Neuron (in vitro differentiated cells): ENCODE measurements around the gene SEC14L2.
"Not testable (repeated sequence)": the region's sequence is repeated elsewhere in the genome, so short reads cannot be mapped to it uniquely, and the experiment has no call there.

ENCODE experiments used
- H2AFZ ChIP-seq: one replicate; pipeline ENCODE4 v1.6.1; 2013; ENCODE audit warnings: low read depth, mild to moderate bottlenecking, inconsistent platforms, low read length, moderate library complexity
- H3K27me3 ChIP-seq: one replicate; pipeline ENCODE4 v1.6.1; 2013; ENCODE audit warnings: low read length; ENCODE audit not compliant: insufficient read depth
- H3K36me3 ChIP-seq: one replicate; pipeline ENCODE4 v1.6.1; 2013; ENCODE audit warnings: low read length; ENCODE audit not compliant: insufficient read depth
- H3K4me1 ChIP-seq: one replicate; pipeline ENCODE4 v1.6.1; 2013; ENCODE audit warnings: low read length; ENCODE audit not compliant: insufficient read depth
- H3K4me3 ChIP-seq: 2 replicates; pipeline ENCODE4 v1.5.1; 2013; ENCODE audit warnings: mild to moderate bottlenecking, low read length, moderate library complexity
- H3K9me3 ChIP-seq: one replicate; pipeline ENCODE4 v1.6.1; 2013; ENCODE audit warnings: low read length

The SEC14L2 gene

GRCh38 chr22:30402028-30402765 is 5.4 kb downstream of the SEC14L2 start:
- Histone ChIP-seq H3K4me3 (no peak overlapping the region), H3K9me3 (no peaks in the 10 kb centered on the region), H3K4me1 (peaks cover 5% of the 10 kb centered on the region), H3K27me3 (peaks cover 4% of the 10 kb centered on the region), H2AFZ (no peak overlapping the region), H3K36me3 (no peaks in the 10 kb centered on the region)

GRCh38 chr22:30402766-30403104 is 5.9 kb downstream of the SEC14L2 start:
- not testable (repeated sequence) for H3K36me3 ChIP-seq, H3K4me1 ChIP-seq, H3K4me3 ChIP-seq, H3K27me3 ChIP-seq, H2AFZ ChIP-seq, H3K9me3 ChIP-seq

DNA sequence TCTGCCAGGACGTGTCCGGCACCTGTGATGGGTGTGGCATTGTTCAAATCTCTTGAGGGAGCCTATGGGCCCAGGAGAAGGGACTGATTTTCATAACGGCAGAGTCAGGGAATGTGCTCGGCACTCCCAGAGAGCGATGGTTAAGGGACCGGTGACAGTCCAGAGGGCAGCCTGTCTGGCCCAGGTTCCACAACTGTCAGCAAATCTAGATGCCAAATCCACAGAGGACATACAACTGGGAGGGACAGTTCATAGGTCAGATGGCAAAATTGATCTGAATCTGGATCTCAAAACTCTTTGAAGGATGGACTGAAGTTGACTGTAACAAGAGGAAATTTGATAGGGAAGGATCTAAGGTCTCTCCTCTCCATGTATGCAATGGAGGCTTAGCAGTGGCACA is 7.5 kb downstream of the SEC14L2 start:
- Histone ChIP-seq H3K4me3 (no peak overlapping the region), H2AFZ (no peak overlapping the region), H3K4me1 (no peaks in the 10 kb centered on the region), H3K9me3 (no peaks in the 10 kb centered on the region), H3K27me3 (no peaks in the 10 kb centered on the region), H3K36me3 (no peaks in the 10 kb centered on the region)

GRCh38 chr22:30405731-30406130 is 8.9 kb downstream of the SEC14L2 start:
- no peak overlapping the region for H3K4me3 ChIP-seq
- no peaks in the 10 kb centered on the region for H3K27me3 ChIP-seq
- no peaks in the 10 kb centered on the region for H3K4me1 ChIP-seq
- H3K36me3 ChIP-seq = no peaks in the 10 kb centered on the region
- no peaks in the 10 kb centered on the region for H3K9me3 ChIP-seq
- no peak overlapping the region for H2AFZ ChIP-seq

DNA sequence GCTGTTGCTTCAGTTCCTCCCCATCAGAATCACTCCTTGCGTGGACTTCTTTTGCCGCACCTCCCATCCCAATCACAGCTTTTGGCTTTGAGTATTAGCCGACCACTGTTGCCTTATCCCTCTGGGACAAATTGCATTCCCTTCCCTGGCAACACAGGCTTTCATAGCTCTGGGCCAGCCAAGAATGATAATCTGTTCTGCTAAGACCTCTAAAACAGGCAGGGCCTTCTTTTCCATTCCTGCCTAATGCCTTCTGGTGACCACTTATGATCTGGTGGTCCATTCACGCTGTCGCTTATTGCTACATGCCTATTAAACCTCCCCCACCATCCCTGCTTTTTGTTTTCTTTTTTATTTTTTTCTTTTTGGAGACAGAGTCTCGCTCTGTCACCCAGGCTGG is 9.6 kb downstream of the SEC14L2 start:
- Histone ChIP-seq H3K27me3 (no peaks in the 10 kb centered on the region), H3K9me3 (no peaks in the 10 kb centered on the region), H3K36me3 (no peaks in the 10 kb centered on the region), H3K4me3 (no peak overlapping the region), H2AFZ (no peak overlapping the region), H3K4me1 (no peaks in the 10 kb centered on the region)

GRCh38 chr22:30408388-30409102 is 11.7 kb downstream of the SEC14L2 start:
- Histone ChIP-seq H3K9me3 (no peaks in the 10 kb centered on the region), H2AFZ (no peak overlapping the region), H3K4me1 (no peaks in the 10 kb centered on the region), H3K27me3 (no peaks in the 10 kb centered on the region), H3K36me3 (no peaks in the 10 kb centered on the region), H3K4me3 (no peak overlapping the region)

- no peaks in the 10 kb centered on the region for H3K27me3 ChIP-seq
- H3K4me3 ChIP-seq = no peak overlapping the region
- no peak overlapping the region for H2AFZ ChIP-seq
- peaks cover 13% of the 10 kb centered on the region for H3K36me3 ChIP-seq
- H3K4me1 ChIP-seq = no peaks in the 10 kb centered on the region
- no peaks in the 10 kb centered on the region for H3K9me3 ChIP-seq
Measured at GRCh38 chr22:30411780-30412179, 15.0 kb downstream of the SEC14L2 start.

- H3K36me3 ChIP-seq = peaks cover 16% of the 10 kb centered on the region
- H3K27me3 ChIP-seq = no peaks in the 10 kb centered on the region
- no peak overlapping the region for H2AFZ ChIP-seq
- no peak overlapping the region for H3K4me3 ChIP-seq
- H3K4me1 ChIP-seq = no peaks in the 10 kb centered on the region
- H3K9me3 ChIP-seq = no peaks in the 10 kb centered on the region
Measured at GRCh38 chr22:30413001-30413400, 16.2 kb downstream of the SEC14L2 start.

DNA sequence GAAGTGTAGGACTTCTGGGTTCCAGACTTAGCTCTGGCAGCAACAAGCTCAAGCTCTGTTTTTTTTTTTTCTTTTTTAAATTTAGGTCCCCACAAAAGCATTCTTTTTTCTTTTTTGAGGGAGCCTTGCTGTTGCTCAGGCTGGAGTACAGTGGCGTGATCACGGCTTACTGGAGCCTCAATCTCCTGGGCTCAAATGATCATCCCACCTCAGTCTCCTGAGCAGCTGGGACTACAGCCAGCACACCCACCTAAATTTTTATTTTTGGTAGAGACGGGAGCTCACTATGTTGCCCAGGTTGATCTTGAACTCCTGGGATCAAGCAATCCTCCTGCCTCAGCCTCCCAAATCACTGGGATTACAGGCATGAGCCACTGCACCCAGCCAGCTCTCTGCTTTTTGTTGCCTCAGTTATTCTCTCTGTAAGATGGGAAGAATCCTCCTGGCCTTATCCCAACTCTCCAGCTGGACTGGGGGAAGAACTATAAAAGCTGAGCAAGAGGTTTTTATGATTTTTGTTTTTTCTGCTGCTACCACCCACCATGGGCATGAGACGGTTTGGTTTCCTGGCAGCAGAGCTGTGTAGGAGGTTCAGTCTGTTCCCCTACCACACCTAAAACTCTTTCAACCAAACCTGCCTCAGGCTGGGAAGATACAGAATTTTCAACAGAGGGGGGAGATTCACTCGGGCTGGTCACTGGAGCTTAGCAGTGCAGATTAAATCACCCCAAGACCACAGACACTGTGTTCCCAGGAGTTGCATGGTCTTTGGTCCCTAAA is 17.1 kb downstream of the SEC14L2 start:
- H3K9me3 ChIP-seq = no peaks in the 10 kb centered on the region
- no peak overlapping the region for H3K4me3 ChIP-seq
- H3K4me1 ChIP-seq = no peaks in the 10 kb centered on the region
- H2AFZ ChIP-seq = no peak overlapping the region
- no peaks in the 10 kb centered on the region for H3K27me3 ChIP-seq
- H3K36me3 ChIP-seq = peaks cover 22% of the 10 kb centered on the region

DNA sequence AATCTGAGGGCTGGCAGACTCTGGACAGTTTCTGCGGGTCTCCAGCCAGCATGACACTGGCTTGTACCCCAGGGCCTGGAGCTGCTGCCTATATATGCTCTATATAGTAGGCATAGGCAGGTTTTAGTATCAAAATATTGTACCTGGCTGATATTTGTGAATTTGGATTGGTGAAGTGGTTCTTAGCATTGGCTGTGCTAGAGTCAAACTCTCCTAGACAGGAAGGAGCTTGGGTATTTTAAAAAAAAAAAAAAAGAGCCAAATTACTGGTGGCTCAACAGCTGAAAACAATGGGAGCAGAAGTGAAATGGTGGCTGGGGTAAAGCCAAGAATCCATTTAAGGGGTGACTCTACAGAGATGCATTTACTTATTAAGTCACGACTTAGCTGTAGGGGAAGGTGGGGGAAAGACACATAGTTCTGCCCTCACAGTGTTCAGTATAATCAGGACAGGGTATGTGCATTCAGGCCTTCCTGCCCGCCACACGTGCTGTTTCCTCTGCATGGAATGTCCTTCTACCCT is 17.8 kb downstream of the SEC14L2 start:
- Histone ChIP-seq H3K36me3 (peaks cover 23% of the 10 kb centered on the region), H3K4me3 (no peak overlapping the region), H3K9me3 (no peaks in the 10 kb centered on the region), H2AFZ (no peak overlapping the region), H3K27me3 (no peaks in the 10 kb centered on the region), H3K4me1 (no peaks in the 10 kb centered on the region)

- Histone ChIP-seq H3K9me3 (no peaks in the 10 kb centered on the region), H3K36me3 (peaks cover 23% of the 10 kb centered on the region), H3K27me3 (no peaks in the 10 kb centered on the region), H2AFZ (no peak overlapping the region), H3K4me1 (peaks cover 6% of the 10 kb centered on the region), H3K4me3 (no peak overlapping the region)
Measured at GRCh38 chr22:30416403-30416802, 19.6 kb downstream of the SEC14L2 start.

GRCh38 chr22:30416837-30417236 is 20.0 kb downstream of the SEC14L2 start:
- H3K36me3 ChIP-seq = peaks cover 23% of the 10 kb centered on the region
- H3K4me1 ChIP-seq = peaks cover 10% of the 10 kb centered on the region
- H3K27me3 ChIP-seq = no peaks in the 10 kb centered on the region
- H3K9me3 ChIP-seq = no peaks in the 10 kb centered on the region
- no peak overlapping the region for H3K4me3 ChIP-seq
- H2AFZ ChIP-seq = no peak overlapping the region
